ENCODE measurements around the gene HOXC9.

Gene HOXC9

GRCh38 chr12:54008260-54008552 lies 8.2 kb downstream of the HOXC9 start:
- DNase-seq = no peak
- intact Hi-C loops (cut with DNase I) = no loop called here

- DNase-seq = no peak
- intact Hi-C loops (cut with DNase I) = no loop called here
Observed at GRCh38 chr12:54009171-54010052, 9.5 kb downstream of the HOXC9 start.

GRCh38 chr12:54010053-54010971 lies 10.4 kb downstream of the HOXC9 start:
- intact Hi-C loops (cut with DNase I) = no loop called here

GRCh38 chr12:54010972-54011664 lies 11.2 kb downstream of the HOXC9 start:
- DNase-seq = no peak
- intact Hi-C loops (cut with DNase I) = no loop called here

More at GRCh38 chr12:54010053-54010971, 10.4 kb downstream of the HOXC9 start:
- DNase-seq = no peak

GRCh38 chr12:54011665-54012532 lies 11.9 kb downstream of the HOXC9 start:
- DNase-seq = no peak
- intact Hi-C loops (cut with DNase I) = no loop called here

- intact Hi-C loops (cut with DNase I) = no loop called here
Observed at GRCh38 chr12:54012631-54013409, 12.9 kb downstream of the HOXC9 start.

GRCh38 chr12:54014377-54015017 lies 14.5 kb downstream of the HOXC9 start:
- intact Hi-C loops (cut with DNase I) = no loop called here
- peak in 1 of 10 donors; percentile 20 for DNase-seq

More at GRCh38 chr12:54012631-54013409, 12.9 kb downstream of the HOXC9 start:
- no peak for DNase-seq

- intact Hi-C loops (cut with DNase I) = no loop called here
- DNase-seq = peak in 1 of 10 donors; percentile 31
Observed at GRCh38 chr12:54015018-54015931, 15.3 kb downstream of the HOXC9 start.

- intact Hi-C loops (cut with DNase I) = no loop called here
- DNase-seq = peak in 2 of 10 donors; percentile 22 to 56
Observed at GRCh38 chr12:54016051-54016450, 16.1 kb downstream of the HOXC9 start.

- peak in 2 of 10 donors; percentile 30 to 34 for DNase-seq
- intact Hi-C loops (cut with DNase I) = no loop called here
Observed at GRCh38 chr12:54016478-54016964, 16.6 kb downstream of the HOXC9 start.

- intact Hi-C loops (cut with DNase I) = no loop called here
- DNase-seq = peak in 2 of 10 donors; percentile 10 to 25
Observed at GRCh38 chr12:54017027-54017788, 17.2 kb downstream of the HOXC9 start.

- intact Hi-C loops (cut with DNase I) = no loop called here
- peak in 9 of 10 donors; percentile 10 to 91 (median 41) for DNase-seq
Observed at GRCh38 chr12:54017878-54018467, 18.0 kb downstream of the HOXC9 start.

- intact Hi-C loops (cut with DNase I) = no loop called here
Observed at GRCh38 chr12:54018468-54018984, 18.6 kb downstream of the HOXC9 start.

GRCh38 chr12:54019091-54019811 lies 19.3 kb downstream of the HOXC9 start:
- intact Hi-C loops (cut with DNase I) = no loop called here
- peak in 2 of 10 donors; percentile 68 to 73 for DNase-seq

More at GRCh38 chr12:54018468-54018984, 18.6 kb downstream of the HOXC9 start:
- peak in 3 of 10 donors; percentile 42 to 68 (median 60) for DNase-seq

All from posterior cingulate gyrus (tissue), 11 donors.